ENCODE results near the gene CFAP65.

GRCh38 chr2:219042157-219042556 lies 841 bp upstream of the CFAP65 start:
- no peak for TF ChIP-seq CTCF (IDR thresholded peaks at IDR 0.05)
- TF ChIP-seq EZH2 (IDR thresholded peaks at IDR 0.05): no peak
- no peak for TF ChIP-seq EZH2phosphoT487 (IDR thresholded peaks at IDR 0.05)

All from neural progenitor cell (in vitro differentiated cells).